GM21717 (cell line): Measurements from ENCODE around the gene AHR.

Source experiments
- ATAC-seq: cut with Tn5 transposase; IDR thresholded peaks from one replicate; pipeline ENCODE4 v1.9.1; 2021; ENCODE audit warnings: mild to moderate bottlenecking, moderate library complexity; ENCODE audit not compliant: unreplicated experiment

Gene AHR

DNA sequence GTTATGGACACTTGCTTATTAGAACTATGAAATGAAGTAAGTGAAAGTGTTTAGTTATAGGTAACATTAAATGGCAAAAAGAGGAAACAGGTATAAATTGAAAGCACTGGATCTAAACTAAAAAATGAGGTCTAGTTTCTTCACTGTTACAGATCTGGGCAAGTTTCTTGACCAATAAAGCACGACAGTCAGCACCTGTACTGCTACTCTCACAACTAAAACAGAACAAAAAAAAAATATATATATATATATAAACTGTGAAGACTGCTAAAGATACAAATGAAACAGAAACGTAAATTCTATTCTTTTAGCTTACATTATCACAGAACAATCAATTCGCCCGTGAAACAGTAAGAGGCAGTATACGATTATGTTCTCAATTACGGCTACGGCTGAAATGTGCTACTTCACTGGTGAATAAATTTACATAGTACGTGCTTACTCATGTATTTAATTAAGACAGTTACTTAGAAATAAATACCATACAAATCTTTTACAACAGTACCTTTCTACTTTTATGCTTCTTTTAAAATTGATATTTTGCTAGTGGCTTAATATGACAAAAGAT lies 4.2 kb downstream of the AHR start:
- ATAC-seq = peak; percentile 38

DNA sequence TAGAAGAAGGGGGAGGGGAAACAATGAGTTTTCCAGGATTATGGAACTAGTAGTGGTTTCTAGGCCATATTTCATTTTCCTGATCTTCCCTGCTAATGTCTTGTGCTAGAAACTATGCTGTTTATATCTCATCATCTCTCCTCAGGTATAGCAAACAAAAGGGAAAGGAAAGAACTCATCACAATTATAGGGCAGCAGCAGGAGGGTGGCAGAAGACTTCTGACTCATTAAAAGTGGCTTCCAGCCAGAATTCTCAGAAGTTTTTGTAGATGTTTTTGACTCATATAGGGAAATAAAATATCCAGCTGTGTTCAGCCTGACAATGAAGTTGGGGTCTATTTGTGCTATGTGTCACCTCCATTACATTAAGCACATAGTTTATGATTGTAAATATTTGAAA lies 6.5 kb downstream of the AHR start:
- no peak for ATAC-seq

DNA sequence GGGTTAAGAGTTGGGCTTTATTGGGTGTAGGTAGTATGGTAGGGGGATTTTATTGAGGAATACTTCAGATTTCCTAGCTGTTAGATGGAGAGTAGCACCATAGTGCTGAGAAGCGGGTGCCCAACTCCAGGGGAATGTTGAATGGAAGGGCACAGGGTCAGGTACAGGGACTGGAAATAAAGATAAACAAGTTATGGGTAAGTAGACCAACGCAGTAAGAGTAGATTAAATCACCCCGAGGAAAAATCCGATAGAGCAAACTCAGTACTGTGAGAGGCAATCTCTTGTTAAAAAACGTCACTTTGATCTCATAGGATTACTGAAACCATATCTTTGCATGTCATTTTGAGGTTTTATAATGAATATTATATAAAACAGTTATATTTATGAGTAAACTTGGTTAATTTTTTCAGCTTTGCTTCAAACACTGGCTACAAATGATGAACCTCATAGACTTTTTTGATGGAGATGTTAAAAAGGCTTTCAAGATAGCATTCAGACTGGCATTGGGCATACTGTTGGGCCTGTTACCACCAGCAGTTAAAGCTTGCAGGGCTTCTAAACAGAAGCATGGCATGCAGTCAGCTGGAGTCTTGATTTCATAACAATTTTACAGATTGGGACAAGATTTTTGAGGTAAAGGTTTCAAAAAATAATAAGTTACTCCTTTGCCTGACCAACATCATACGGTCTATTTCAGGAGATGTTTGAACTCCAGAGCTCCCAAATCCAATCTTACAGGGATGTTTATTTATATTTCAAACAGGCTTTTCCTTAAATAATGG lies 7.1 kb downstream of the AHR start:
- no peak for ATAC-seq

DNA sequence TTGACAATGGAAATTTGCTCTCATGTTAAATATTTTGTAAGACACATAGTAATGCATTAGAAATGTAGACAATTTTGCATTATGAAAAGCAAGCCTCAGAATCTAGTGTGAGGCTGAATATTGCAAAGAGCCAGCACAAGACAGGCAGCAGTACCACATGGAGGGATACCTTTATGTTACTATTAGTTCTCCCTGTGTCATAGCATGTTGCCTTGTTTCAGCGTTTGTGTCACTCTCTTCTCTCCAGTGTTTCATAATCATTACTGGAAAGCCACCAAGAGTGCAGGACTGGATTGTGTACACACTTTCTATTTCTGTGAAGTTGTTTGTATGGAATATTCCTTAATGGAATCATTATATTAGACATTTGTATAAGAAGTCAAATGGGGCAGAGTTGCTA lies 8.5 kb downstream of the AHR start:
- ATAC-seq = no peak

DNA sequence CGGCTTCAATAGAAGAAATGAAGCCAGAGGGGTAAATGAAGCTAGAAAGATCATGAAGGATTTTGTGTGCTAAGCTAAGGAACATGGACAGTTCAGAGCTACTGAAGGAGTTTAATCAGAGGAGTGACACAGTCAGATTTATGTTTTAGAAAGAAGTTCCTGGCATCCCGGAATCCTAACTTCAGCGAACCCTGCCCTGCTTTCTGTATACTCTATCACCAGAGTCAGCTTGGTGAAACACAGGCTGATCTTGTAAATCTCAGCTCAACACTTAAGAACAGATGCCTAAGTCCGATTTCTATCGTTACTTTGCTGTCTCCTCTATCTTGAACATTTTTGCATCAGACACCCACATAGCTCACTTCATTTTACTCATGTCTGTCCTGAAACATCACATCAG lies 9.1 kb downstream of the AHR start:
- no peak for ATAC-seq

DNA sequence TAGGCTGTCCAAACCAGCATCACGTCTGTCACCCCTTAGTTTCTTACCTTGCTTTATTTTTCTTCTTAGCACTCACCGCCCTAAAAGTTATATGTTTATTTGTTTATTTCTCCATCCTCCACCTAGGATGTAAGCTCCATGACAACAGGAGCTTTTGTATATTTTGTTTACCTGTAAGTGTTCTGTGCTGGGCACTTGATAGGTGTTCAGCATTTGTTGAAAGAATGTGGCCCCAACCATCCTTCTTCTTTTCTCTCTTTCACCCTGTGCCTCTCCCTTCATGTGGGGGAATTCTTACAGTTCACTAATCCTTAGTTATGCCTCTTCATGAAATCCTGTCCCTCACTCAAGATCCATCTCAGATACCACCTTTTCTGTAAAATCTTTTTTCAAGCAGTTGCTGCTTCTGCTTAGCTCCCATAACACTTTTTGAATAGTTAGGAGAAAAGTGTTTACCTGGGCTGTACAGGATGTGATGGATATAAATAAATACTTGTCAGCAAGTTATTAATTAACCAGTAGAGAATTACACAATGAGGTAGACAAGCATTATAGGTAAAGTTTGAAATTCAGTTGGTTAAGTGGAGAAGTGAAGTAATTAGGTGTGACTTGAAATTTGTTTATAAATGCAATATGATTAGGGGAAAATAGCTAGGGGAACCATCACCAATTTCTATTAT lies 9.7 kb downstream of the AHR start:
- ATAC-seq = no peak

DNA sequence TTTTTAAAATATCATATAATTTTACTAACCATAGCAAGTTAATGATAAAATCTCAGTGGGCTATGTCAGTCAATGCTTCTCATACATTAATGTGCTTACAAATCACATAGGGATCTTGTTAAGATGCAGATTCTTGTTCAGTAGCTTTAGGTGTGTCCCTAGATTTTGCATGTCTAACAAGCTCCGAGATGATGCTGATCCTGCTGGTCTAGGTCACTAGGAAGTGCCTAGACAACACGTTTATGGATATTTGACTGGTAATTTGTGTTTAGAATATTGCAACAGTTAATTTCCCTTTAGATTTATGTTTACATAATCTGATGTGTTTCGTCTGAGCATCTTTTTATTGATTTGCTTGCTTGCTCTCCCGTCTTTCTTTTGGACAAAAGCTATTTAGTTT lies 12.7 kb downstream of the AHR start:
- ATAC-seq = no peak

DNA sequence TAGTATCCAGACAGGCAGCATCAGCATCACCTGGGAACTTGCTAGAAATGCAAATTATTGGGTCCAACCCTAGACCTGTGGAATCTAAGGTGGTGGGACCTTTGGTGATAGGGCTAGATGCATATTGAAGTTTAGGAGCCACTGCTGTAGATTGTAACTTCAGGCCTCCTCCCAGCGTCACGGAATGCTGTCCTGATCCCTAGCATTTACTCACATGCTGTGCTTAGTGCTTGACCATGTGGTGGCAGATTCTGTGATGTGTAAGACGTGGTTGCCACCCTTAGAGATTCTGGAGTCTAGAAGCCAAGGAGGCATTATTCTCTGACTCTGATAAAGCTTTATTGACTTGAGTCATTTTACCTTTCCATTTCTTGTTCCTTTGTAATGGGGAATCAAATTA lies 13.5 kb downstream of the AHR start:
- no peak for ATAC-seq

DNA sequence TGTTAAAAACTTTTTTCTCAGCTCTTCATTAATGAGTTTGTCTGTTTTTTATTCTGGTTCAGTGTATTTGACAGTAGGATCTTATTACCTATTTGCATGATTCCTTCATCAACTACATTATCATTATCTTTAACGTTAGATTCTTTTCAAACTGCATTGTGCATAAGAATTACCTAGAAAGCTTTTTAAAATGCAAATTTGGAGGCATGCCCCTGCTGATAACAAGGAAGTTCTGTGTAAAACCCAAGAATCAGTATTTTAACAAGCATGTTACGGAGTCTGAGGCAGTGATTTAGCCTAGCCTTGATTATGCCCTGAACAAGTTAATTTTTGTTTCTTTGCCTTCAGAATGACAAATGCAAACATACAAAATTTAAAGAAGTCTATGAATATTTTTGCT lies 14.2 kb downstream of the AHR start:
- no peak for ATAC-seq

DNA sequence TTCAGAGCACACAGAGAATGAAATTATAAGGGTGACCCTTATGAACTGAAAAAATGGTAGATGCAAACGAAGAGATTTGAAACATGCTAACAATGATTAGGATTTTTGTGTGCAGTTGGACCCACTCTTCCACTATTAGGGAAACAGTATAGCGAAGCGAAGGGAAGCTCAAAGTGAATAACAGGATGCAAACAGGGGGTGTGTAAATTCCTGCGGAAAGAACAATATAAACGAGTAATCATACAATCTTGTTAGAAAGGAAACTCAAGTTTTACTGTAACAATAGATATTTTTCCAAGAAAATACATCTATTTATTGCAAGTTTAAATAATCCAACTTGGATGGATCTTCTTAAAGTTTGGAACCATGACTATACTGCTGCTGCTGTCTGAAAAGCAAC lies 14.7 kb downstream of the AHR start:
- ATAC-seq = no peak

DNA sequence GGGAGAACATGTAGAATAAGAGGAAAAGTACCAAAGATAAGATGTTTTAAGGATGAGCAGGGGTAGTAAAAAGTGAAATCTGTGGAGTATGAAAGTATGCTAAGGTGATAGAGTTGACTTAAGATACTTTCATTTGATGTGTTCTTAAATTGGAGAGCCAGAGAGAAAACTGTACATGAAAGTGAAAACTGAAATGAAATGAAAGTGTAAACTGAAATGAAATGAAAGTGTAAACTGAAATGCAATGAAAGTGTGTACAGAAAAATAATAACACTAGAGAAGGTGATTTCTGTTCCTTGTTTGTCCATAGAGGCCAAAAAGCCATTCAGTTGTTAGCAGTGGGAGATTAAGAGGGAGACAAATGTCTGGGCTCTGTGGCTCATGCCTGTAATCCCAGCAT lies 17.5 kb downstream of the AHR start:
- peak; percentile 82 for ATAC-seq

DNA sequence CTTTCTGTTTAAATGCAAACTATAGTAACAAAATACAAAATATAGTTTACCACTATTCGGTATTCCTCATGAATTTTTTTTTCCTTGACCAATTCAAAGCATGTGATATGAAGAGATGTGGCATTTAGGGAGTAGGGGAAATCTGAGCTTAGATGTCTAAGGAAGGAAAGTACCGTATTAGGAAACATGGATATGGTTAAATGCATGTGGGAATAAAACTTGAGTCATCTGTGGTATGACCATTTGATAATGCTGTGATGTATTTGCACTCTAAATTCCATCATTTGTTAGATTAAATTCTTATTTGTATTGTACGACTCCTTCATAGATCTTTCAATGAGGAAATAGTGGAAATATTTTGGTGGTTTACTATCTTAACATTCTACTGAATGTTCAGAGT lies 19.7 kb downstream of the AHR start:
- ATAC-seq = no peak

DNA sequence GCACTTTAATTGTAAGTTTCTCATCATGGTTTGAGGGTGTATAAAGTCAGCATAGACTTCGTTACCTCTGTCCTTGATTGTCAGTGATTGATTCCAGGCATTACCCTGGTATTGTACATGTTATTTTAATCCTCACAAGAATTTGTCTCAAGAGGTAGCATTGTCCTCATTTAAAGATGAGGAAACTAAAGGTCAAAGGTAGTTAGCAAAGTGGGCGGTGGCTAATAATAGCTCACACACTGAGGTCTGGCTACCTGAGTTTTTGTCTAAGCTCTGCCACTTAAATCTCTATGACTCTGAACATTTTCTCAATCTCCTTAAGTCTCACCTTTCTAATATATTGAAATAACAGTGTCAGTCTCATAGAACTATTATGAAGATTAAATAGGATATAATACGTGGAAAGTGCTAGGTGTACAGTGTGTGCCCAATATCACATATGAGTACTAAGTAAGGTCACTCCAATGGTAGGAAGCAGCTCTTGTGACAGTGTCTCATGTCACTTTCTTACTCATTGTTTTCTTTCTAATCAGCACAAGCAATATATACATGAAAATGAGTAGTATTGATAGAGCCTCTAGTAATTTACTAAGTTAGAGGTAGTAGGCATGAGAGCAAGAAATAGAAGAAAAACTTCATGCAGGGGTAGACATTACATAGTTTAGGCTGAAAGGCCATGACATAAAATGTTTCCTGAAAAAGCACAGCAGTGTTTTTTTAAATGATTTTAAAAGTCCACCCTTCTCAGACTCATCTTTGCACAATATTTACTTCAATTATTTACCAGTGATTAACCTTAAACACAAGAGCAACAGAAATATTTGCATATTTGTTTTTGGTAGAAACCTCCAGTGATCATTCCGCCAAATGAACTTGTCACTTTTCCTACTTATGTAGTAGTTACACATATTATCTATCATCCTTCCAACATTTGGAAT lies 21.0 kb downstream of the AHR start:
- ATAC-seq = no peak

DNA sequence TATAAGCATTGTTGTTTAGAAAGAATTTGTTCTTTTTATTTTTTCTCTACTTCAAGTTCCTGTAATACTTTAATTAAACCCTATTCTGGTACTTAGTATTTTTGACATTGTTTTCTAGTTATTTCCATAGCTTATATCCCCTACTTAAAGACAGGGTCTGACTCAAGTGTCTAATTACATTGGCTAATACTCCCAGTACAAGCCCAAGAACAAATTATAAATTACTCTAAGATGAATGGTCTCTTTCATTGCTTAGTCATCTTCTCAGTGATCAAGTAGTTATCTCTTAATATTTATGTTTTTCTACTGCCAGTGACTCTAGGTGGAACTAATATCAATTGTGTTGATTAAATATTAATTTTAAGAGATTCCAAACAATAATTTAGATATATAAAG lies 21.6 kb downstream of the AHR start:
- no peak for ATAC-seq

DNA sequence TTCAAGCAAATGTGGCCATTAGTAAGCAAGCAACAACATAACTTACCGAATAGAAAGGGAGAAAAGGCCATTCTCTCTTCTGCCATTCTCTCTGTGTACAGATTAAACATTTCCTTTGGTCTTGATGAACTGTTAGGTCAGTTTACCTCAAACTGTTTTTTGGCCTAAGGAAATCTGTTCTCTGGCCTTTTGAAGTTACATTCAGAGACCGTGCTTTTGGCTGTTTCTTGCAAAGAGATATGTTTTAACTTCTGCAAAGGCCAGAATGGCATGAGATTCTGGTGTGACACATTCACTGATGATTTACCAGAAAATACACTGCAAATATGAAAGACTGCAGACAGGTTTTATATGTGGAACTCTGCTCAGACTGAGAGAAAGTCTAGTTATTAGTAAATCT lies 22.2 kb downstream of the AHR start:
- no peak for ATAC-seq

DNA sequence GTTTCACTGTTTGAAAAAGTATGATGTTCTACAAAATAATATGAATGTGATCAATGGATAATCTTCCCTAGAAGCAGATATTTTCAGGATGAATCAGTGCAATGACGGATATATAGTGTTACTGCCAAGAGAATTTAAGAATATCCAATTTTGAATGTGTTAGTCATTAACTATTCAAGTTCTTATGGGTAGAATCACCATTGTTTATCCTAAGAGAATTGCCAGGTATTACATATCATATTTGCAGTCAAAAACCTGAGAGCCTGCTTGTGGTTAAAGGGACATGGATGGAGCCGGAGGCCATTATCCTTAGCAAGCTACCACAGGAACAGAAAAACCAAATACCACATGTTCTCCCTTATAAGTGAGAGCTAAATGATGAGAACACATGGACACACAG lies 26.9 kb downstream of the AHR start:
- no peak for ATAC-seq

DNA sequence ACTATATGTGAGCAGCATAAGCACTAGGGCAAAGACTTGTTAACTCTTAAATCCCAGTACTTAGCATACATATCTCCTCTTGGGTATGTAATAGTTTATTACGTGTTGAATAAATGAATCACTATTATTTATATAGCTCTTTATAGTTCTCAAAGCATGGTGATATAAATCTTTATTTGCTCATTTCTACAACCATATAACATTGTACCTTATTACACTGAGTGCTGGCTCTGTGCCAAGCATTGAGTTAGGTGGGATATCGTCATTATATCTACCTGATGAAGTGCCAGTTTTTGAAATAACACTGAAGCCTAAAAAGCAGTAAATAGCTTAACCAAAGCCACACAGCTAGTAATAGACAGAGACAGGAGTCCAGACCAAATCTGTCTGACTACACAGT lies 27.9 kb downstream of the AHR start:
- ATAC-seq = no peak

DNA sequence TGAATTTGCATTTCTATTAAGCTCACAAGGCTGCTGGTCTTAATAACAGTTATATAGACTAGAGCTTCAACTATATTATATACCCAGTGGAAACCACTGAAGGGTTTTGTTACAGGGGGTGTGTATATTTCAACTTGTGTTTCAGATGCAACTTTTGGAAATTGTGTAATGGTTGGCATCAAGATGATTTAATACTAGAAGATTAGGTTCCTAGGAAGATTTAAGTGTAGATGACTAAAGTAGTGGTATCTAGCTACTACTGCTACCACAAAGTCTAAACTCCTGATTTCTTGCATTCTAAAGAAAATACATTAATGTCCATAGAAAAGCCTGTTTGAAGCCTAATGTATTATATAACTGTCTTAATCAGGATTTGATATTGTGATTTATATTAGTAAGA lies 30.2 kb downstream of the AHR start:
- no peak for ATAC-seq

DNA sequence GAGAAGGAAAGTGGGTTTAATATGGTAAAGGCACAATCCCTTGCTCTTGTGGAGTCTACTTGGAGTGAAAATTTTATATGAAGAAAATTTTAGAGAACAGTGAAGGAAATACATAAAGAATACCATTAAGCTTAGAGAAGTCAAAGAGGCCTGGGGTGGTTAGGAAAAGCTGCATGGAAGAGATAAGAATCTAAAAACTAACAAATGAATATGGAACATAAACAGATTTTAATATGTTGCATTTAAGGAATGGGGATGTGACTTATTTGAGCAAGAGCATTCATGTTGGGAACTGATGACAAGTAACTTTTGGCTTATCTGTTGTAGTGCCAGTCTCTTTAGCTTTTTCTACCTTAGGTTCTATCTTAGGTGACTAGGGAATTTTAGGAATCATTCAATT lies 31.0 kb downstream of the AHR start:
- ATAC-seq = no peak

DNA sequence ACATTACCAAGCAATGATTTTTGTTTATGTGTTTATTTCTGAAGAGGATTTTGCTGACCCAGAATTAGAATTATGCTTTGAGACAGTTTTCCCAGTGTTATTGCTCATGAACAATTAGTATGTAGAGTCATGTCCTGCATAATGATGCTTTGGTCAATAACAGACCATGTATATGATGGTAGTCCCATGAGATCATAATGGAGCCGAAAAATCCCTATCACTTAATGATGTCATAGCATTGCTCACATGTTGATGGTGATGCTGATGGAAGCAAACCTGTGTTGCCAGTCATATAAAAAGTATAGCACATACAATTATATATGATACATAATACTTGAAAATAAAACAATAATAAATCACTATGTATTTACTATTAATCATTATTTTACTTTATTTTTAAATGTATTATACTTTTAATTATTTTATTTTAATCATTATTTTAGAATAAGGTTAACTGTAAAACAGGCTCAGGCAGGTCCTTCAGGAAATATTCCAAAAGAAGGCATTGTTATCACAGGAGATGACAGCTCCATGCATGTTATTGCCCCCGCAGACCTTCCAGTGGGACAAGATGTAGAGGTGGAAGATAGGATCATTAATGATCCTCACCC lies 33.5 kb downstream of the AHR start:
- no peak for ATAC-seq

DNA sequence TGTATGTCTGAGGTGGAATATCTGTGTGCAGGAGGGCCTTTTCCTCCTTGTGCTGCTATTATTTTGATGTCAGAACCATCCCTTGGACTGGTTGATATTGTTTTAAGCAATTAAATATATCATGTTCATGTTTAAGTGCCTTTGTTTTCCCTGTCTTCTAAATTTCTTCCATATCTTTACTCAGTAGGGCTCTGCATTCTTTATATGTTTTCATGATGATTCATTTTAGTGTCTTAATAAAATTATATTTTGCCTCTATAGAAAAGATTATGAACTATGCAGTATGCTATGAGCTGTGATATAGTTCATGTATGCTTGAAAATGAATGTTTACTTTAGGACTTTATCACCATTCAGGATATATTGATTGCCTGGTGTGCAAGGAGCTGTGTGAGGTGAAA lies 34.8 kb downstream of the AHR start:
- ATAC-seq = no peak
